Effector memory CD8-positive, alpha-beta T cell (primary cell): Measurements from ENCODE around the gene SKAP1.
"Not testable (repeated sequence)": the region's sequence is repeated elsewhere in the genome, so short reads cannot be mapped to it uniquely, and the experiment has no call there.

Experiments
- ATAC-seq: fragments of 150-1000 bp; cut with Tn5 transposase; replicated peaks from 2 replicates; pipeline ENCODE4 v1.10.0; 2021; ENCODE audit warnings: mild to moderate bottlenecking, moderate library complexity
- DNase-seq, 3 experiments: peaks; one replicate each; pipeline ENCODE4 v3.0.0; 2021
- H3K27ac Mint-ChIP-seq, 2 donors: one replicate each; pipeline ENCODE4 v1.8.0; 2022; ENCODE audit warnings: mild to moderate bottlenecking in 2 of 2, mixed read lengths in 2 of 2, moderate library complexity in 2 of 2
- H3K27me3 Mint-ChIP-seq, 2 donors: one replicate each; pipeline ENCODE4 v1.8.0; 2022; ENCODE audit warnings: mixed read lengths in 2 of 2
- H3K36me3 Mint-ChIP-seq: one replicate; pipeline ENCODE4 v1.8.0; 2022; ENCODE audit warnings: mild to moderate bottlenecking, moderate library complexity, mixed read lengths; ENCODE audit not compliant: insufficient read depth
- H3K4me1 Mint-ChIP-seq, 2 donors: one replicate each; pipeline ENCODE4 v1.8.0; 2022; ENCODE audit warnings: low read depth in 2 of 2, mixed read lengths in 2 of 2
- H3K4me3 Mint-ChIP-seq, 2 donors: one replicate each; pipeline ENCODE4 v1.8.0; 2022; ENCODE audit warnings: mild to moderate bottlenecking in 2 of 2, mixed read lengths in 2 of 2, moderate library complexity in 2 of 2
- H3K9me3 Mint-ChIP-seq, 2 donors: one replicate each; pipeline ENCODE4 v1.8.0; 2022; ENCODE audit warnings: mixed read lengths in 2 of 2

Gene SKAP1

DNA sequence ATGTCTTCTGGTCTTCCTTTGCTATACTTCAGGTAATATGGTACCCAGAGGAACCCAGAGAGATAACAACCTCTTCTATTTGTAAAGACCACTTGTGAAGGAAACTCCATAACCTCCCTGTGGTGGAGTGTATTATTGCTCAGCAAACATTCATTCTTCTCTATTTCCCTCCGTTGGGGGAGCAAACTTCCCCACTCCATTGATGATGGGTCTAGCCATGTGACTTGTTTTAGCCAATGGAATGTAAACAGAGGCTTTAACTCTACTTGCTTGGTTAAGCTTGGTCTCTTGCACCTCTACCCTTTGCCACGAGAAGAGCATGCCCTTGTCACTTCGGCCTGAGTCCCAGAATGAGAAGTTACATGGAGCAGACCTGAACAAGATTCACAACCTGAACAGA, 30.0 kb upstream of the SKAP1 start:
- Mint-ChIP-seq H3K4me1 (peaks cover 23 to 26% of the 10 kb centered on the region in 2 donors), H3K4me3 (no peak overlapping the region), H3K36me3 (no peaks in the 10 kb centered on the region), H3K27ac (no peak overlapping the region), H3K9me3 (no peaks in the 10 kb centered on the region), H3K27me3 (no peaks in the 10 kb centered on the region)
- DNase-seq, result no peak
- ATAC-seq, result no peak

GRCh38 chr17:48459070-48459844, 29.2 kb upstream of the SKAP1 start:
- peaks cover 30 to 32% of the 10 kb centered on the region in 2 donors for H3K4me1 Mint-ChIP-seq
- no peak for ATAC-seq
- H3K9me3 Mint-ChIP-seq, result no peaks in the 10 kb centered on the region
- H3K27me3 Mint-ChIP-seq, result no peaks in the 10 kb centered on the region
- DNase-seq, result no peak
- H3K27ac Mint-ChIP-seq, result no peak overlapping the region
- H3K4me3 Mint-ChIP-seq, result no peak overlapping the region
- H3K36me3 Mint-ChIP-seq, result no peaks in the 10 kb centered on the region

DNA sequence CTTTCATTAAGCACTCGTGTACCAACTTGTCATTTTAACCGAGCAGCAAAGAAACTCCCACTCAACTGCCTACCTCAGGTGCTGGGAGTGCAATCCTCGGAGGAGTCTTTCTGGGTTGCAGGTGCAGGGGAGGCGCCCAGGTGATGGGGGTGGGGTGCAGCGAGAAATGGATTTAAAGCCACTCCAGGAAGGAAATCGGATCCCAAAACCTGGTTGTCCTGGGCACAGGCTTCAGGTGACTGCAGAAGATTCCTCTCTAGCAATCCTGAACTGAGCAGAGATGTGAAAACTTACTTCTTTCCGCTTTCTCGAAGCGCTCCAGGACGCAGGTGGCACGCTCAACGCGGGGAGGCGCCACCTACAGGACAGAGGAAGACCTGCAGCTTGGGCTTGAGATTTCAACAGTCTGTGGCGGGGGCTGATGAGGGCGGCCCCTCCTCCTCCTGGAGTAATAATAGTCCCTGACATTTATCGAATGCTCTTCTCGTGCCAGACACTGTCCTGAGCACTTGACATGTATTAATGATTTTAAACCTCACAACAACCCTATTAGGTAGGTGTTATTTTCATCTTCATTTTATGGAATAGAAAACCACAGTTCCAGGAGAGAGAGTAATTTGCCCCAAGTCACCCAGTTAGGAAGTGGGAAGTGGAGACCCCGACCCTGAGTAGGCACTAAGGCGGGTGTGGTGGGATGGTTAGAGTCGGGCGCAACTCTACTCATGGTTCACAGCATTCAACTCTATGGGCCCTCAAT, 27.2 kb upstream of the SKAP1 start:
- DNase-seq (peak; percentile 78 to 79 (median 78)), ATAC-seq (peak; percentile 79)
- Mint-ChIP-seq H3K27me3 (no peaks in the 10 kb centered on the region), H3K4me3 (peak overlapping the region; percentile 62 to 66), H3K36me3 (peaks cover 4% of the 10 kb centered on the region), H3K9me3 (no peaks in the 10 kb centered on the region), H3K27ac (peak overlapping the region in 1 of 2 donors; percentile 45), H3K4me1 (peaks cover 42 to 47% of the 10 kb centered on the region in 2 donors)

- Mint-ChIP-seq H3K9me3 (no peaks in the 10 kb centered on the region), H3K27ac (peak overlapping the region in 1 of 2 donors; percentile 45), H3K4me1 (peaks cover 45 to 53% of the 10 kb centered on the region in 2 donors), H3K36me3 (peaks cover 4% of the 10 kb centered on the region), H3K4me3 (peak overlapping the region; percentile 62 to 66), H3K27me3 (no peaks in the 10 kb centered on the region)
- no peak for ATAC-seq
- no peak for DNase-seq
These were observed 26.6 kb upstream of the SKAP1 start for GRCh38 chr17:48456589-48456988.

DNA sequence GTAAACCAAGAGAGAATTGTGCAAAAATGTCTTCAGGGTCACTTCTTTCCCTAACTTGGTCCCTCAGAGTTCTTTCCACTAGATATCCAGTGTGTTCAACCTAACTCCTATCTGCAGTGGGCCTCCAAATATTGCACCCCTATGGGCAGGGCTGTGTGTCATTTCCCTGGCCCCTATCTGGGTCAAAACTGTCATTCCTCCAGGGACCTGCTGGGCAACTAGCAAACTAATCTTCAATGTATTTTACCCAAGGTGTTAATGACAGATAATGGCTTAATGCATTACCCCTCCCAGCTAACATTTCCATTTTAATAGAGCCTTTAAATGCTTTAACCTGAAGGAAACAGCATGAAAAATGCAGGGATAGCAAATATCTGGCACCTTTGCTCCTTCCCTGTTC, 25.8 kb upstream of the SKAP1 start:
- H3K9me3 Mint-ChIP-seq, result no peaks in the 10 kb centered on the region
- peak overlapping the region in 1 of 2 donors; percentile 66 for H3K4me3 Mint-ChIP-seq
- no peak overlapping the region for H3K27ac Mint-ChIP-seq
- DNase-seq, result no peak
- peaks cover 4% of the 10 kb centered on the region for H3K36me3 Mint-ChIP-seq
- ATAC-seq, result no peak
- H3K4me1 Mint-ChIP-seq, result peaks cover 50 to 58% of the 10 kb centered on the region in 2 donors
- H3K27me3 Mint-ChIP-seq, result no peaks in the 10 kb centered on the region

DNA sequence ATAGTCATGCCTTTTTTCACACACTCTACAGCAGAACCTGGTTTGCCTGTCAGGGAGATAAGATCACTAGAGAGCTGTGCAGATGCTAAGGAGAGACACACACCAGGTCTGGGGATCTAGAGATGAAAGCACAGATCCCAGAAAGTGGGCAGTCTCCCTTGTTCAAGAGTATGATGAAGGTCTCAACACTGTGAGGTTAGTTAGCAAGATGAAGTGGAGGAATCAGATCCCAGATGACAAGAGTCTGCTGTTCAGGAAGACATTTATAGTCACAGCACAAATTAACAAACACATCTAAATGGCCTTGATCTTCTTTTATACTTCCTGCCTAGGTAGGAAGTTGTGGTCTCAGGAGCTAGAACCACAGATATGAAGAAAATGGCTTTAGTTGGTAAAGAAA, 23.4 kb upstream of the SKAP1 start:
- Mint-ChIP-seq H3K4me1 (peaks cover 54 to 64% of the 10 kb centered on the region in 2 donors), H3K9me3 (no peaks in the 10 kb centered on the region), H3K27me3 (no peaks in the 10 kb centered on the region), H3K4me3 (peak overlapping the region; percentile 62 to 67), H3K27ac (peak overlapping the region; percentile 80 to 90), H3K36me3 (peaks cover 4% of the 10 kb centered on the region)
- peak; percentile 81 for ATAC-seq
- peak in 1 of 3 experiments; percentile 24 for DNase-seq

- H3K27ac Mint-ChIP-seq, result no peak overlapping the region
- peak overlapping the region in 1 of 2 donors; percentile 25 for H3K4me3 Mint-ChIP-seq
- peaks cover 43 to 50% of the 10 kb centered on the region in 2 donors for H3K4me1 Mint-ChIP-seq
- H3K27me3 Mint-ChIP-seq, result no peaks in the 10 kb centered on the region
- H3K9me3 Mint-ChIP-seq, result no peaks in the 10 kb centered on the region
- H3K36me3 Mint-ChIP-seq, result peaks cover 4% of the 10 kb centered on the region
- DNase-seq (no peak), ATAC-seq (no peak)
These were observed 21.5 kb upstream of the SKAP1 start for GRCh38 chr17:48451489-48451888.

DNA sequence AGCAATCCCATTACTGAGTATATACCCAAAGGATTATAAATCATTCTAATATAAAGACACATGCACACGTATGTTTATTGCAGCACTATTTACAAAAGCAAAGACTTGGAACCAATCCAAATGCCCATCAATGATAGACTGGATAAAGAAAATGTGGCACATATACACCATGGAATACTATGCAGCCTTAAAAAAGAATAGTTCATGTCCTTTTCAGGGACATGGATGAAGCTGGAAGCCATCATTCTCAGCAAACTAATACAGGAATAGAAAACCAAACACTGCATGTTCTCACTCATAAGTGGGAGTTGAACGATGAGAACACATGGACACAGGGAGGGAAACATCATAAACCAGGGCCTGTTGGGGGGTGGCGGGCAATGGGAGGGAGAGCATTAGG, 19.3 kb upstream of the SKAP1 start:
- not testable (repeated sequence) for H3K36me3 Mint-ChIP-seq, DNase-seq, H3K27me3 Mint-ChIP-seq, H3K4me3 Mint-ChIP-seq, H3K27ac Mint-ChIP-seq, ATAC-seq, H3K9me3 Mint-ChIP-seq
- H3K4me1 Mint-ChIP-seq, result peaks cover 37 to 45% of the 10 kb centered on the region in 2 donors

DNA sequence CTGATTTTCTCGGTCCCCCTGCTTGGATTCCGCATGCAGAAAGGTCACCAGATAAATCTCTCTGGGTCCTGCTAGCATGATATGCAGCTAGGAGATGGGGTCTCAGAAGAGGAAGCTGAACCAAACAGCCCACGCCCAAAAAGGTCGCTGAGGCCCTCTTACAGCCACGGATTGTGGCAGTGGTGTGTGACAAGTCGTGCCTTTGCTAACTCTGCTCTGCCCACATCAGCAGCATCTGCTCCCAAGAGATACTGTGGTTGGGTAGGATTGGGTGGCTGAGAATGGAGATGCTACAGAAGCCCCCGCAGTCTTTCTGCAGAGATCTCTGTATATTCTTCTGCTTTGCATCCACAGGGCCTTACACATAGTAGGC, 15.2 kb upstream of the SKAP1 start:
- H3K9me3 Mint-ChIP-seq, result peaks cover 7 to 13% of the 10 kb centered on the region in 2 donors
- H3K36me3 Mint-ChIP-seq, result peaks cover 16% of the 10 kb centered on the region
- no peak overlapping the region for H3K27ac Mint-ChIP-seq
- H3K4me3 Mint-ChIP-seq, result no peak overlapping the region
- H3K4me1 Mint-ChIP-seq, result peaks cover 46 to 50% of the 10 kb centered on the region in 2 donors
- DNase-seq (no peak), ATAC-seq (no peak)
- no peaks in the 10 kb centered on the region for H3K27me3 Mint-ChIP-seq

DNA sequence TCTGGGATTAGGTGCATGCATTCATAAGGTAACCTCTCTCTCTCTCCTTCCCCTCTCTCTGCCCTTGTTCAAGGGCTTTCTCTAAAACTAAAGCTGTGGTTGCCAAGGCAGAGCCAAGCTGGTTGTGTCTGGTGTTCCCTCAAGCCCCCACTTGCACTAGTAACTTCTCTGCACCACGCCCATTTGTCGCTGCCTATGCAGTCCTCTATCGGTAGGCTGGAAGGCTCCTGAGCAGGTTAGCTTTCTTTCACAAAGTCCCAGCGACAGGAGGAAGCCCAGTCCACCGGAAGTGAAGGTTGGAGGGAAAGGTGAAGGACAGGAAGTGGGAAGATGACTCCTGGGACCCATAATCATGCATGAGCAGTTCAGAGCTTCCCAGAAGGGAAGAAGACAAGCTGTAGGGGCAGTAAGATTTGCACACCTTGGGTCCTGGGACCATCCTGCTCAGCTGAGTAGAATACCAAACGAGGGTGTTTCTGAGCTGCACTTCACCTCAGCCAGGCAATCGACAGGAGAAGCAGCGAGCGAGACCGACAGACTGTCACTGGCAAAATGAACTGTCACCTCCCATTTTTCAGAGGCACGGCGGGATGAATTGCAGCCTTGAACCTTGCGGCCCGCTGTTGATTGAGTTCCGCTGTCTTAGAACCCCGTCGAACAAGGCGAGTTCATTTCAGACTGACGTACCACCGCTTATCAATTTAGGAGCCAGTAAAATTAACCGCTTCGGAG, 14.7 kb upstream of the SKAP1 start:
- peaks cover 7 to 13% of the 10 kb centered on the region in 2 donors for H3K9me3 Mint-ChIP-seq
- peak overlapping the region; percentile 59 to 73 for H3K4me3 Mint-ChIP-seq
- H3K27me3 Mint-ChIP-seq, result no peaks in the 10 kb centered on the region
- H3K4me1 Mint-ChIP-seq, result peaks cover 51 to 55% of the 10 kb centered on the region in 2 donors
- peaks cover 22% of the 10 kb centered on the region for H3K36me3 Mint-ChIP-seq
- peak in 2 of 3 experiments; percentile 23 to 29 for DNase-seq
- ATAC-seq, result peak; percentile 3
- H3K27ac Mint-ChIP-seq, result peak overlapping the region; percentile 41 to 80

- DNase-seq, result no peak
- Mint-ChIP-seq H3K4me3 (peak overlapping the region in 1 of 2 donors; percentile 59), H3K27ac (peak overlapping the region in 1 of 2 donors; percentile 41), H3K36me3 (peaks cover 22% of the 10 kb centered on the region), H3K27me3 (no peaks in the 10 kb centered on the region), H3K4me1 (peaks cover 59 to 65% of the 10 kb centered on the region in 2 donors), H3K9me3 (peaks cover 7 to 13% of the 10 kb centered on the region in 2 donors)
- ATAC-seq, result no peak
These were observed 13.7 kb upstream of the SKAP1 start for GRCh38 chr17:48443712-48444111.

- ATAC-seq (no peak), DNase-seq (no peak)
- Mint-ChIP-seq H3K9me3 (peaks cover 7 to 13% of the 10 kb centered on the region in 2 donors), H3K27ac (peak overlapping the region; percentile 97 to 98), H3K4me3 (peak overlapping the region; percentile 37 to 71), H3K27me3 (no peaks in the 10 kb centered on the region), H3K36me3 (peaks cover 22% of the 10 kb centered on the region), H3K4me1 (peaks cover 68 to 74% of the 10 kb centered on the region in 2 donors)
These were observed 12.8 kb upstream of the SKAP1 start for GRCh38 chr17:48442819-48443218.

GRCh38 chr17:48441862-48442261, 11.8 kb upstream of the SKAP1 start:
- ATAC-seq, result no peak
- H3K27ac Mint-ChIP-seq, result peak overlapping the region; percentile 97 to 98
- peaks cover 7 to 13% of the 10 kb centered on the region in 2 donors for H3K9me3 Mint-ChIP-seq
- peaks cover 74 to 80% of the 10 kb centered on the region in 2 donors for H3K4me1 Mint-ChIP-seq
- no peak for DNase-seq
- no peaks in the 10 kb centered on the region for H3K27me3 Mint-ChIP-seq
- peak overlapping the region; percentile 68 to 71 for H3K4me3 Mint-ChIP-seq
- H3K36me3 Mint-ChIP-seq, result peaks cover 22% of the 10 kb centered on the region
